IMR-90 (cell line): ENCODE results near the gene LSMEM2. TPM values are rescaled to one million over a fixed set of nuclear protein-coding genes. Genes with fewer than 3 reads are reported as not detected.
A peak's percentile ranks its signal among the peaks of the same experiment; 100 is the strongest.

Source experiments
- ATAC-seq: fragments of 200-7000 bp; cut with Tn5 transposase; 2 replicates; pipeline ENCODE4 v1.9.1; 2020; ENCODE audit warnings: low read depth, mild to moderate bottlenecking, moderate library complexity
- BruUV-seq: library from RNA; stranded (reverse); fragments of 400-500 nt; replicated peaks from 2 replicates; lab custom pipeline; 2021; lab: Mats Ljungman, UMichigan
- CTCF ChIA-PET: fragments of 300-600 bp; formaldehyde crosslinking; extraction: SDS; loops from one replicate; lab custom pipeline; 2021; ENCODE audit warnings: antibody characterized with exemption; lab: Yijun Ruan, JAX
- POLR2A ChIA-PET: fragments of 300-600 bp; sonication (Branson Sonifier 250); formaldehyde crosslinking; loops from one replicate; lab custom pipeline; 2022; ENCODE audit warnings: antibody characterized with exemption; ENCODE audit not compliant: unreplicated experiment; lab: Charles Lee
- DNase-seq: peaks from one replicate; pipeline ENCODE4 v3.0.0; 2013
- H2AFZ ChIP-seq: replicated peaks from 2 replicates; pipeline ENCODE3; 2013; ENCODE audit warnings: low read length, mild to moderate bottlenecking; ENCODE audit not compliant: poor library complexity
- H2AK5ac ChIP-seq: 2 replicates; pipeline ENCODE4 v1.6.1; 2013; ENCODE audit warnings: low read depth, low read length, inconsistent platforms
- H2AK9ac ChIP-seq: replicated peaks from 2 replicates; pipeline ENCODE3; 2013; ENCODE audit warnings: mild to moderate bottlenecking, low read depth, low read length, moderate library complexity; ENCODE audit not compliant: poor library complexity
- H2BK120ac ChIP-seq: 2 replicates; pipeline ENCODE4 v1.6.1; 2013; ENCODE audit warnings: low read depth, low read length, inconsistent platforms
- H2BK15ac ChIP-seq: 3 replicates; pipeline ENCODE4 v1.6.1; 2013; ENCODE audit warnings: low read depth, low read length, inconsistent platforms
- H2BK20ac ChIP-seq: 2 replicates; pipeline ENCODE4 v1.6.1; 2013; ENCODE audit warnings: low read depth, mild to moderate bottlenecking, inconsistent platforms, low read length, moderate library complexity
- H2BK5ac ChIP-seq: 2 replicates; pipeline ENCODE4 v1.6.1; 2013; ENCODE audit warnings: mild to moderate bottlenecking, low read depth, low read length, inconsistent platforms; ENCODE audit not compliant: poor library complexity, severe bottlenecking
- H3K14ac ChIP-seq: replicated peaks from 2 replicates; pipeline ENCODE4 v1.6.1; 2013; ENCODE audit warnings: low read depth, low read length, inconsistent platforms
- H3K18ac ChIP-seq: 2 replicates; pipeline ENCODE4 v1.6.1; 2013; ENCODE audit warnings: low read depth, low read length, control low read depth
- H3K23ac ChIP-seq: 2 replicates; pipeline ENCODE4 v1.6.1; 2013; ENCODE audit warnings: low read depth, low read length, inconsistent platforms
- H3K27ac ChIP-seq: 2 replicates; pipeline ENCODE4 v1.5.1; 2013; ENCODE audit warnings: mild to moderate bottlenecking, control low read depth, low read length; ENCODE audit not compliant: insufficient read depth
- H3K27me3 ChIP-seq: 2 replicates; pipeline ENCODE4 v1.6.1; 2013; ENCODE audit warnings: low read length; ENCODE audit not compliant: control insufficient read depth, insufficient read depth
- H3K36me3 ChIP-seq: 2 replicates; pipeline ENCODE4 v1.6.1; 2013; ENCODE audit warnings: low read length, mixed read lengths; ENCODE audit not compliant: control insufficient read depth, insufficient read depth
- H3K4ac ChIP-seq: 2 replicates; pipeline ENCODE4 v1.6.1; 2013; ENCODE audit warnings: low read depth, low read length, inconsistent platforms
- H3K4me1 ChIP-seq: 2 replicates; pipeline ENCODE4 v1.6.1; 2013; ENCODE audit warnings: low read length, mixed read lengths; ENCODE audit not compliant: control insufficient read depth, insufficient read depth
- H3K4me2 ChIP-seq: 2 replicates; pipeline ENCODE4 v1.6.1; 2013; ENCODE audit warnings: low read depth, mild to moderate bottlenecking, control low read depth, low read length, moderate library complexity
- H3K4me3 ChIP-seq: 2 replicates; pipeline ENCODE4 v1.5.1; 2013; ENCODE audit warnings: low read depth, mild to moderate bottlenecking, control low read depth, low read length, moderate library complexity; ENCODE audit not compliant: insufficient read depth
- H3K56ac ChIP-seq: 2 replicates; pipeline ENCODE4 v1.6.1; 2013; ENCODE audit warnings: low read length, inconsistent platforms; ENCODE audit not compliant: insufficient read depth; ENCODE audit errors: extremely low read depth
- H3K79me1 ChIP-seq, 2 experiments: 2 replicates each; pipeline ENCODE4 v1.6.1; 2013; ENCODE audit warnings: low read length in 2 of 2, inconsistent platforms in 1 of 2, low read depth in 1 of 2
- H3K9ac ChIP-seq: 2 replicates; pipeline ENCODE4 v1.6.1; 2013; ENCODE audit warnings: low read depth, low read length, control low read depth
- H3K9me1 ChIP-seq: 2 replicates; pipeline ENCODE4 v1.6.1; 2013; ENCODE audit warnings: low read length, inconsistent platforms; ENCODE audit not compliant: insufficient read depth
- H3K9me3 ChIP-seq: 2 replicates; pipeline ENCODE4 v1.6.1; 2013; ENCODE audit warnings: low read length; ENCODE audit not compliant: control insufficient read depth, insufficient read depth
- H4K20me1 ChIP-seq: 2 replicates; pipeline ENCODE4 v1.6.1; 2013; ENCODE audit warnings: low read length, inconsistent platforms; ENCODE audit not compliant: insufficient read depth
- H4K5ac ChIP-seq: 2 replicates; pipeline ENCODE4 v1.6.1; 2013; ENCODE audit warnings: mild to moderate bottlenecking, low read depth, low read length, control low read depth
- H4K8ac ChIP-seq, 2 experiments: 2 replicates each; pipeline ENCODE4 v1.6.1; 2013; ENCODE audit warnings: low read depth in 2 of 2, low read length in 2 of 2, control low read depth in 1 of 2, inconsistent platforms in 1 of 2
- H4K91ac ChIP-seq: 2 replicates; pipeline ENCODE4 v1.6.1; 2013; ENCODE audit warnings: low read depth, low read length, inconsistent platforms; ENCODE audit not compliant: insufficient read depth
- BHLHE40 ChIP-seq: fragments of 150-350 bp; IDR thresholded peaks from 2 replicates; pipeline ENCODE4 v1.6.1; 2016; ENCODE audit warnings: mild to moderate bottlenecking, low read depth, low read length
- CEBPB ChIP-seq: IDR thresholded peaks from 2 replicates; pipeline ENCODE4 v1.6.1; 2012; ENCODE audit warnings: low read depth, low read length, improper control_type of control experiment
- CHD1 ChIP-seq: IDR thresholded peaks from 2 replicates; pipeline ENCODE4 v1.6.1; 2012; ENCODE audit warnings: low read depth, low read length, improper control_type of control experiment
- CTCF ChIP-seq: conservative IDR thresholded peaks from 2 replicates; pipeline ENCODE4 v1.5.1; 2012; ENCODE audit warnings: mild to moderate bottlenecking, low read depth, low read length, improper control_type of control experiment
- FOS ChIP-seq: fragments of 150-350 bp; IDR thresholded peaks from 2 replicates; pipeline ENCODE4 v1.6.1; 2016; ENCODE audit warnings: low read depth, low read length
- MAZ ChIP-seq: IDR thresholded peaks from 2 replicates; pipeline ENCODE4 v1.6.1; 2012; ENCODE audit warnings: low read depth, mild to moderate bottlenecking, low read length, improper control_type of control experiment, moderate library complexity, borderline replicate concordance
- MXI1 ChIP-seq: IDR thresholded peaks from 2 replicates; pipeline ENCODE4 v1.6.1; 2012; ENCODE audit warnings: low read depth, mild to moderate bottlenecking, low read length, moderate library complexity, borderline replicate concordance
- POLR2A ChIP-seq: IDR thresholded peaks from 2 replicates; pipeline ENCODE4 v1.6.1; 2012; ENCODE audit warnings: mild to moderate bottlenecking, low read depth, low read length
- RAD21 ChIP-seq: IDR thresholded peaks from 2 replicates; pipeline ENCODE4 v1.6.1; 2012; ENCODE audit warnings: low read length, improper control_type of control experiment
- RCOR1 ChIP-seq: IDR thresholded peaks from 2 replicates; pipeline ENCODE4 v1.6.1; 2012; ENCODE audit warnings: mild to moderate bottlenecking, low read length, improper control_type of control experiment; ENCODE audit not compliant: insufficient replicate concordance
- SMC3 ChIP-seq: fragments of 150-350 bp; IDR thresholded peaks from 2 replicates; pipeline ENCODE4 v1.6.1; 2016; ENCODE audit warnings: low read depth, mild to moderate bottlenecking, antibody characterized with exemption, low read length, moderate library complexity
- USF2 ChIP-seq: fragments of 150-350 bp; IDR thresholded peaks from 2 replicates; pipeline ENCODE4 v1.6.1; 2017; ENCODE audit warnings: mild to moderate bottlenecking, antibody characterized with exemption, low read length, low read depth
- WGBS, 2 experiments: methylation state at CpG; one replicate each; pipeline versions ENCODE4 v1.1.5 to v1.1.7; 2013; ENCODE audit warnings: missing lambda C conversion rate in 2 of 2; ENCODE audit not compliant: insufficient read length in 1 of 2; ENCODE audit errors: extremely low coverage in 2 of 2; 5-methylcytosine and 5-hydroxymethylcytosine counted together
- dilution Hi-C: fragments of 300-500 bp; cut with HindIII; formaldehyde crosslinking; loops from one replicate; pipeline ENCODE4 v1.14.3; 2018; ENCODE audit warnings: low sequenced_read_pairs; ENCODE audit not compliant: unreplicated experiment
- in situ Hi-C: fragments of 300-500 bp; cut with MboI; formaldehyde crosslinking; loops from 3 replicates; pipeline ENCODE4 v1.14.3; 2019; ENCODE audit warnings: low sequenced_read_pairs, inconsistent platforms, mixed read lengths
- intact Hi-C: fragments of 100-400 bp; cut with micrococcal nuclease; formaldehyde crosslinking; loops from 2 replicates; pipeline ENCODE4 v1.10.0; 2022
- polyA plus RNA-seq, 3 experiments: library from polyadenylated mRNA; depleted of rRNA; stranded (reverse); fragments of >200 nt; gene quantifications; 2 replicates each; pipeline ENCODE4 v1.2.3, GENCODE V29; 2012; ENCODE audit warnings: low replicate concordance in 1 of 3
- total RNA-seq: library from RNA; depleted of rRNA; stranded (reverse); fragments of >200 nt; gene quantifications from 2 replicates; pipeline ENCODE4 v1.2.3, GENCODE V29; 2012
- TF ChIP-seq, protein P1 (sequence below): fragments of 150-350 bp; IDR thresholded peaks from 2 replicates; pipeline ENCODE4 v1.6.1; 2016; ENCODE audit warnings: low read depth, mild to moderate bottlenecking, low read length, moderate library complexity, borderline replicate concordance

LSMEM2 gene
- total and polyA plus RNA-seq, 2 of the 4 experiments (the other 2 are of a cell fraction), result under 0.01 TPM; not detected in 1

- peak within 1 kb of the TSS; percentile 20 for H2BK5ac ChIP-seq
- peaks cover 33% of the 10 kb centered on the region for H3K36me3 ChIP-seq
- H4K91ac ChIP-seq, result no peak within 1 kb of the TSS
- dilution Hi-C loops (no loop called here), in situ Hi-C loops (loop anchor here (25.0 kb wide), 3 partner anchors 1059 to 1834 kb away; partner anchors contain the start of genes ABHD14B, GPR62, MANF and PCBP4), intact Hi-C loops (no loop called here)
- peak within 1 kb of the TSS; percentile 41; the same call in 1 of the 2 replicates for H3K14ac ChIP-seq
- ChIA-PET POLR2A (interaction anchor here (1.3 kb wide), 1 partner anchor 9 kb away, joined by 6 read pairs; no protein-coding TSS in a partner anchor), CTCF (interaction anchor here (0.5 to 1.4 kb wide), 3 partner anchors 8 to 1282 kb away, joined by 3 to 4 read pairs (median 3); no protein-coding TSS in a partner anchor)
- peak within 1 kb of the TSS; percentile 48; the same call in 1 of the 2 replicates for H3K23ac ChIP-seq
- H2BK120ac ChIP-seq, result no peak within 1 kb of the TSS
- H2AK9ac ChIP-seq, result peak within 1 kb of the TSS; percentile 92
- no peak within 1 kb of the TSS for H2BK20ac ChIP-seq
- H3K9me3 ChIP-seq, result no peaks in the 10 kb centered on the region
- H4K20me1 ChIP-seq, result peaks cover 23% of the 10 kb centered on the region
- peak within 1 kb of the TSS; percentile 32 for H3K27ac ChIP-seq
- H3K9ac ChIP-seq, result peak within 1 kb of the TSS; percentile 82
- H3K79me1 ChIP-seq, result peaks cover 34 to 48% of the 10 kb centered on the region in 2 experiments
- no peaks in the 10 kb centered on the region for H3K27me3 ChIP-seq
- H3K4me2 ChIP-seq, result peak within 1 kb of the TSS; percentile 99
- no peak within 1 kb of the TSS for H2BK15ac ChIP-seq
- peak; percentile 91 for ATAC-seq
- no peak within 1 kb of the TSS for H3K56ac ChIP-seq
- H3K4me1 ChIP-seq, result peaks cover 6% of the 10 kb centered on the region; the same call in 1 of the 2 replicates
- no peaks in the 10 kb centered on the region for H3K9me1 ChIP-seq
- peak within 1 kb of the TSS; percentile 68 for H2AK5ac ChIP-seq
- peak within 1 kb of the TSS; percentile 49 to 94 for H4K8ac ChIP-seq
- BruUV-seq, result no TSS peak
- 5% methylated on average over 27 of the region's 55 CpGs; no CpG with 5 or more reads in 1 of the 2 experiments for WGBS, 2 experiments
- peak within 1 kb of the TSS; percentile 74 for H3K4ac ChIP-seq
- H3K18ac ChIP-seq, result no peak within 1 kb of the TSS
- DNase-seq, result peak; percentile 94
- H2AFZ ChIP-seq, result peak within 1 kb of the TSS; percentile 93
- peak within 1 kb of the TSS; percentile 19; the same call in 1 of the 2 replicates for H4K5ac ChIP-seq
- H3K4me3 ChIP-seq, result peak within 1 kb of the TSS; percentile 67
- TF ChIP-seq BHLHE40, result no peak
- TF ChIP-seq SMC3, result no peak
- no peak for TF ChIP-seq RCOR1
- TF ChIP-seq USF2, result no peak; the same call in 1 of the 2 replicates
- no peak for TF ChIP-seq CHD1
- peak; percentile 74; the same call in 1 of the 2 replicates for TF ChIP-seq MXI1
- peak; percentile 76 for TF ChIP-seq POLR2A
- TF ChIP-seq, protein P1, sequence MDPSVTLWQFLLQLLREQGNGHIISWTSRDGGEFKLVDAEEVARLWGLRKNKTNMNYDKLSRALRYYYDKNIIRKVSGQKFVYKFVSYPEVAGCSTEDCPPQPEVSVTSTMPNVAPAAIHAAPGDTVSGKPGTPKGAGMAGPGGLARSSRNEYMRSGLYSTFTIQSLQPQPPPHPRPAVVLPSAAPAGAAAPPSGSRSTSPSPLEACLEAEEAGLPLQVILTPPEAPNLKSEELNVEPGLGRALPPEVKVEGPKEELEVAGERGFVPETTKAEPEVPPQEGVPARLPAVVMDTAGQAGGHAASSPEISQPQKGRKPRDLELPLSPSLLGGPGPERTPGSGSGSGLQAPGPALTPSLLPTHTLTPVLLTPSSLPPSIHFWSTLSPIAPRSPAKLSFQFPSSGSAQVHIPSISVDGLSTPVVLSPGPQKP, result no peak
- peak; percentile 11; the same call in 1 of the 2 replicates for TF ChIP-seq MAZ
- TF ChIP-seq CTCF, result no peak
- no peak for TF ChIP-seq FOS
- TF ChIP-seq RAD21, result no peak
- peak; percentile 73 for TF ChIP-seq CEBPB
Observed at GRCh38 chr3:50327943-50328691, 49.2 kb downstream of the LSMEM2 start, which contains the start of gene TUSC2. Gene TUSC2, minus strand, starts transcription at chr3:50328223. Its CDS starts 124 bp downstream, at chr3:50328099.
